ENCODE results near the gene UMODL1. TPM values are rescaled to one million over a fixed set of nuclear protein-coding genes. Genes with fewer than 3 reads are reported as not detected.
A peak's percentile ranks its signal among the peaks of the same experiment; 100 is the strongest.

The UMODL1 gene
- total RNA-seq, 1 donor from 2014 or later: not detected

GRCh38 chr21:42146821-42147220 is 75.7 kb downstream of the UMODL1 start:
- H3K4me1 ChIP-seq: peaks cover 4% of the 10 kb centered on the region
- no peaks in the 10 kb centered on the region for H3K9me3 ChIP-seq (ENCODE audit: low read depth)
- H3K4me2 ChIP-seq: no peak overlapping the region
- H2AFZ ChIP-seq (replicated peaks): no peak overlapping the region
- H3K9ac ChIP-seq: no peak overlapping the region
- Mint-ChIP-seq H3K9me3 (no peaks in the 10 kb centered on the region), H3K4me3 (no peak overlapping the region), H3K36me3 (no peaks in the 10 kb centered on the region), H3K27me3 (ENCODE audit: insufficient read depth, low read depth) (peaks cover 12% of the 10 kb centered on the region), H3K27ac (no peak overlapping the region), H3K4me1 (peaks cover 27% of the 10 kb centered on the region)
- no peaks in the 10 kb centered on the region for H3F3A ChIP-seq (ENCODE audit: low read depth)
- TF ChIP-seq EZH2 (IDR thresholded peaks at IDR 0.05) (no peak), CTCF (IDR thresholded peaks at IDR 0.05) (no peak), EZH2phosphoT487 (IDR thresholded peaks at IDR 0.05) (no peak)
- no peak for DNase-seq (ENCODE audit: low spot score)
- no peak overlapping the region for H3K27ac ChIP-seq
- no peak overlapping the region for H3K4me3 ChIP-seq
- H3K27me3 ChIP-seq: no peaks in the 10 kb centered on the region
- no peaks in the 10 kb centered on the region for H4K20me1 ChIP-seq (ENCODE audit: low read depth)
- no peaks in the 10 kb centered on the region for H3K79me2 ChIP-seq (ENCODE audit: low read depth)
- no peaks in the 10 kb centered on the region for H3K36me3 ChIP-seq

- Histone ChIP-seq H3K79me2 (ENCODE audit: low read depth) (no peaks in the 10 kb centered on the region), H3K36me3 (no peaks in the 10 kb centered on the region), H3K9me3 (ENCODE audit: low read depth) (no peaks in the 10 kb centered on the region), H2AFZ (replicated peaks) (no peak overlapping the region), H3K9ac (no peak overlapping the region), H3K4me3 (no peak overlapping the region), H3F3A (ENCODE audit: low read depth) (no peaks in the 10 kb centered on the region), H3K27me3 (no peaks in the 10 kb centered on the region), H3K27ac (no peak overlapping the region), H3K4me2 (no peak overlapping the region), H3K4me1 (peaks cover 4% of the 10 kb centered on the region), H4K20me1 (ENCODE audit: low read depth) (no peaks in the 10 kb centered on the region)
- DNase-seq (ENCODE audit: low spot score): no peak
- TF ChIP-seq EZH2 (IDR thresholded peaks at IDR 0.05): no peak
- TF ChIP-seq EZH2phosphoT487 (IDR thresholded peaks at IDR 0.05): no peak
- no peak for TF ChIP-seq CTCF (IDR thresholded peaks at IDR 0.05)
- H3K27ac Mint-ChIP-seq: peak overlapping the region; percentile 53
- no peaks in the 10 kb centered on the region for H3K36me3 Mint-ChIP-seq
- H3K27me3 Mint-ChIP-seq (ENCODE audit: insufficient read depth, low read depth): peaks cover 11% of the 10 kb centered on the region
- H3K4me3 Mint-ChIP-seq: no peak overlapping the region
- H3K9me3 Mint-ChIP-seq: no peaks in the 10 kb centered on the region
- H3K4me1 Mint-ChIP-seq: peaks cover 26% of the 10 kb centered on the region
Measured at GRCh38 chr21:42147386-42148020, 76.4 kb downstream of the UMODL1 start.

GRCh38 chr21:42148097-42148496 is 77.0 kb downstream of the UMODL1 start:
- H3K27me3 Mint-ChIP-seq (ENCODE audit: insufficient read depth, low read depth): peaks cover 13% of the 10 kb centered on the region
- DNase-seq (ENCODE audit: low spot score): no peak
- H3K9me3 ChIP-seq (ENCODE audit: low read depth): no peaks in the 10 kb centered on the region

More at GRCh38 chr21:42148097-42148496, 77.0 kb downstream of the UMODL1 start:
- no peak overlapping the region for H3K4me3 Mint-ChIP-seq
- Histone ChIP-seq H3K4me2 (no peak overlapping the region), H3F3A (ENCODE audit: low read depth) (no peaks in the 10 kb centered on the region), H3K9ac (no peak overlapping the region), H3K4me3 (no peak overlapping the region), H2AFZ (replicated peaks) (no peak overlapping the region), H4K20me1 (ENCODE audit: low read depth) (no peaks in the 10 kb centered on the region), H3K79me2 (ENCODE audit: low read depth) (no peaks in the 10 kb centered on the region), H3K36me3 (no peaks in the 10 kb centered on the region), H3K27ac (no peak overlapping the region), H3K4me1 (peaks cover 4% of the 10 kb centered on the region), H3K27me3 (no peaks in the 10 kb centered on the region)
- H3K9me3 Mint-ChIP-seq: no peaks in the 10 kb centered on the region
- peaks cover 27% of the 10 kb centered on the region for H3K4me1 Mint-ChIP-seq
- TF ChIP-seq EZH2 (IDR thresholded peaks at IDR 0.05): no peak
- no peak for TF ChIP-seq EZH2phosphoT487 (IDR thresholded peaks at IDR 0.05)
- TF ChIP-seq CTCF (IDR thresholded peaks at IDR 0.05): no peak
- no peaks in the 10 kb centered on the region for H3K36me3 Mint-ChIP-seq
- H3K27ac Mint-ChIP-seq: no peak overlapping the region
